SK-N-SH treated with all-trans-retinoic acid at 6 μM for 48 hours (cell line): ENCODE measurements around the gene KANK3.

Experiments used
- ATAC-seq: fragments of 200-7000 bp; cut with Tn5 transposase; 3 replicates; pipeline ENCODE4 v1.9.1; 2020; ENCODE audit warnings: mild to moderate bottlenecking, moderate library complexity
- CSDC2 ChIP-seq: fragments of 250-450 bp; sonication (Bioruptor Pico); IDR thresholded peaks from 2 replicates; pipeline ENCODE4 v1.5.0; 2020; ENCODE audit warnings: mild to moderate bottlenecking, moderate library complexity
- ESRRG ChIP-seq: fragments of 250-450 bp; sonication (Bioruptor Pico); IDR thresholded peaks from 2 replicates; pipeline ENCODE4 v1.6.1; 2021; ENCODE audit warnings: mild to moderate bottlenecking
- GLIS3 ChIP-seq: fragments of 250-450 bp; sonication (Bioruptor Pico); IDR thresholded peaks from 2 replicates; pipeline ENCODE4 v1.5.0; 2020; ENCODE audit warnings: mild to moderate bottlenecking, moderate library complexity
- RARB ChIP-seq: fragments of 250-450 bp; sonication (Bioruptor Pico); IDR thresholded peaks from 2 replicates; pipeline ENCODE4 v1.8.0; 2021; ENCODE audit warnings: mild to moderate bottlenecking, moderate library complexity
- SNAI2 ChIP-seq: fragments of 250-450 bp; sonication (Bioruptor Pico); IDR thresholded peaks from 2 replicates; pipeline ENCODE4 v1.5.0; 2020; ENCODE audit warnings: mild to moderate bottlenecking, moderate library complexity
- TCF4 ChIP-seq: fragments of 250-450 bp; sonication (Bioruptor Pico); IDR thresholded peaks from 2 replicates; pipeline ENCODE4 v1.8.0; 2021; ENCODE audit warnings: mild to moderate bottlenecking, moderate library complexity, borderline replicate concordance
- ZFP3 ChIP-seq: fragments of 250-450 bp; sonication (Bioruptor Pico); IDR thresholded peaks from 2 replicates; pipeline ENCODE4 v1.5.0; 2020; ENCODE audit warnings: mild to moderate bottlenecking, moderate library complexity
- ZNF565 ChIP-seq: fragments of 450-650 bp; formaldehyde crosslinking; conservative IDR thresholded peaks from 2 replicates; pipeline ENCODE4 v1.5.0; 2020; ENCODE audit warnings: low read depth, mild to moderate bottlenecking, moderate library complexity
- ZNF70 ChIP-seq: fragments of 450-650 bp; formaldehyde crosslinking; IDR thresholded peaks from 2 replicates; pipeline ENCODE4 v1.5.0; 2020; ENCODE audit warnings: mild to moderate bottlenecking, moderate library complexity
- ZNF8 ChIP-seq: fragments of 450-650 bp; formaldehyde crosslinking; IDR thresholded peaks from 2 replicates; pipeline ENCODE4 v1.5.0; 2020; ENCODE audit warnings: mild to moderate bottlenecking, moderate library complexity
- TF ChIP-seq, protein P1 (sequence below): fragments of 250-450 bp; sonication (Bioruptor Pico); IDR thresholded peaks from 2 replicates; pipeline ENCODE4 v1.5.0; 2020; ENCODE audit warnings: mild to moderate bottlenecking, moderate library complexity
- TF ChIP-seq, protein P2 (sequence below): fragments of 250-450 bp; sonication (Bioruptor Pico); IDR thresholded peaks from 2 replicates; pipeline ENCODE4 v1.8.0; 2020; ENCODE audit warnings: mild to moderate bottlenecking, moderate library complexity, borderline replicate concordance
- TF ChIP-seq, protein P3 (sequence below): fragments of 250-450 bp; sonication (Bioruptor Pico); IDR thresholded peaks from 2 replicates; pipeline ENCODE4 v1.8.0; 2021; ENCODE audit warnings: low read depth, mild to moderate bottlenecking, moderate library complexity, borderline replicate concordance
- TF ChIP-seq, protein P4 (sequence below): fragments of 250-450 bp; sonication (Bioruptor Pico); IDR thresholded peaks from 2 replicates; pipeline ENCODE4 v1.5.1; 2021; ENCODE audit warnings: mild to moderate bottlenecking, moderate library complexity
- TF ChIP-seq, protein P5 (sequence below): fragments of 250-450 bp; sonication (Bioruptor Pico); IDR thresholded peaks from 2 replicates; pipeline ENCODE4 v1.5.1; 2020; ENCODE audit warnings: low read depth, mild to moderate bottlenecking, moderate library complexity

KANK3 gene

DNA sequence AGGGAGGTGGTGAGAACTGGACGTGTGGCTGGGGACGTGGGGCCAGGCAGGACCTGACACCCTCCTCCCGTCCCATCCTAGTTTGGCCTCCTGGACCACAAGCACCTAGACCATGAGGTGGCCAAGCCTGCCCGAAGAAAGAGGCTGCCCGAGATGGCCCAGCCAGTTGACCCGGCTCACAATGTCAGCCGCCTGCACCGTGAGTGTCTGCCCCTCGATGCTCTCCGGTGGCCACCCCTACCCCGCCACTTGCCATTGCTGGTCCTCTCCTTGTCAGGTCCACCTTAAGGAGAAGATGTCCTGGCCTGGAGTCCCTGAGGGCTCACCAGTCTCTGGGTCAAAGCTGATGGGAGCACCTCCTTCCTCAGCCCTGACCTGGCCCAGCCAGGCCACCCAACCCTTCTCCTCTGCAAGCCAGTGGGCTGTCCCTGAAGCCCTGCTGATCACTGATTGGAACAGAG lies 23.1 kb upstream of the KANK3 start (continued):
- TF ChIP-seq, protein P1, sequence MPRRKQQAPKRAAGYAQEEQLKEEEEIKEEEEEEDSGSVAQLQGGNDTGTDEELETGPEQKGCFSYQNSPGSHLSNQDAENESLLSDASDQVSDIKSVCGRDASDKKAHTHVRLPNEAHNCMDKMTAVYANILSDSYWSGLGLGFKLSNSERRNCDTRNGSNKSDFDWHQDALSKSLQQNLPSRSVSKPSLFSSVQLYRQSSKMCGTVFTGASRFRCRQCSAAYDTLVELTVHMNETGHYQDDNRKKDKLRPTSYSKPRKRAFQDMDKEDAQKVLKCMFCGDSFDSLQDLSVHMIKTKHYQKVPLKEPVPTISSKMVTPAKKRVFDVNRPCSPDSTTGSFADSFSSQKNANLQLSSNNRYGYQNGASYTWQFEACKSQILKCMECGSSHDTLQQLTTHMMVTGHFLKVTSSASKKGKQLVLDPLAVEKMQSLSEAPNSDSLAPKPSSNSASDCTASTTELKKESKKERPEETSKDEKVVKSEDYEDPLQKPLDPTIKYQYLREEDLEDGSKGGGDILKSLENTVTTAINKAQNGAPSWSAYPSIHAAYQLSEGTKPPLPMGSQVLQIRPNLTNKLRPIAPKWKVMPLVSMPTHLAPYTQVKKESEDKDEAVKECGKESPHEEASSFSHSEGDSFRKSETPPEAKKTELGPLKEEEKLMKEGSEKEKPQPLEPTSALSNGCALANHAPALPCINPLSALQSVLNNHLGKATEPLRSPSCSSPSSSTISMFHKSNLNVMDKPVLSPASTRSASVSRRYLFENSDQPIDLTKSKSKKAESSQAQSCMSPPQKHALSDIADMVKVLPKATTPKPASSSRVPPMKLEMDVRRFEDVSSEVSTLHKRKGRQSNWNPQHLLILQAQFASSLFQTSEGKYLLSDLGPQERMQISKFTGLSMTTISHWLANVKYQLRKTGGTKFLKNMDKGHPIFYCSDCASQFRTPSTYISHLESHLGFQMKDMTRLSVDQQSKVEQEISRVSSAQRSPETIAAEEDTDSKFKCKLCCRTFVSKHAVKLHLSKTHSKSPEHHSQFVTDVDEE (CRISPR knock-in tag): no peak
- TF ChIP-seq CSDC2 (no peak), ZFP3 (CRISPR knock-in tag) (no peak), ZNF565 (CRISPR knock-in tag) (no peak)

DNA sequence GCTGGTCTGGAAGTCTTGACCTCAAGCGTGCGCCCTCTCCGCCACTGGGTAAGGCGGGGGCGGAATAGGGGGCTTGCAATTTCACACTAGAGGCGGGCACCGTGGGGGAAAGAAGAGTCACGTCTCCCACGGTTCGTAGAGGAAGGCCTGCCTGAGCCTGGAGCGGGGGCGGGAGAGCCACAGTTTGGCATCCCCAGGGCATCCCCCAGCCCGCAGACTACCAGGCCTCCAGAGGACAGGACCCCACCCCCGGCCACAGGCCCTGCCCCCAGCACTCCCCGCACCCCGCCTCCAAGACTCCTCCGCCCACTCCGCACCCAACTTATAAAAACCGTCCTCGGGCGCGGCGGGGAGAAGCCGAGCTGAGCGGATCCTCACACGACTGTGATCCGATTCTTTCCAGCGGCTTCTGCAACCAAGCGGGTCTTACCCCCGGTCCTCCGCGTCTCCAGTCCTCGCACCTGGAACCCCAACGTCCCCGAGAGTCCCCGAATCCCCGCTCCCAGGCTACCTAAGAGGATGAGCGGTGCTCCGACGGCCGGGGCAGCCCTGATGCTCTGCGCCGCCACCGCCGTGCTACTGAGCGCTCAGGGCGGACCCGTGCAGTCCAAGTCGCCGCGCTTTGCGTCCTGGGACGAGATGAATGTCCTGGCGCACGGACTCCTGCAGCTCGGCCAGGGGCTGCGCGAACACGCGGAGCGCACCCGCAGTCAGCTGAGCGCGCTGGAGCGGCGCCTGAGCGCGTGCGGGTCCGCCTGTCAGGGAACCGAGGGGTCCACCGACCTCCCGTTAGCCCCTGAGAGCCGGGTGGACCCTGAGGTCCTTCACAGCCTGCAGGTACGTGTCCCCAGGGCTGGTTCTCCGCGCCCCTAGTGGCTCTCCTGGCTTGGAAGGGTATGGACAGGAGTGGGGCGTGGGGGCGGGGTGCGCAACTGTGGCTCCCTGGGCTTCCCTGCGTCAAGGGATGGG lies 21.0 kb upstream of the KANK3 start, which contains the start of gene ANGPTL4:
TSS of gene ANGPTL4 (plus strand) at position 353 of the 969 bp plus-strand sequence. CDS start at position 520, 167 bp downstream.
- 0 out of 2 replicates have a peak, but pooled peaks have one; percentile 25 for TF ChIP-seq ZFP3 (CRISPR knock-in tag)
- TF ChIP-seq, protein P2, sequence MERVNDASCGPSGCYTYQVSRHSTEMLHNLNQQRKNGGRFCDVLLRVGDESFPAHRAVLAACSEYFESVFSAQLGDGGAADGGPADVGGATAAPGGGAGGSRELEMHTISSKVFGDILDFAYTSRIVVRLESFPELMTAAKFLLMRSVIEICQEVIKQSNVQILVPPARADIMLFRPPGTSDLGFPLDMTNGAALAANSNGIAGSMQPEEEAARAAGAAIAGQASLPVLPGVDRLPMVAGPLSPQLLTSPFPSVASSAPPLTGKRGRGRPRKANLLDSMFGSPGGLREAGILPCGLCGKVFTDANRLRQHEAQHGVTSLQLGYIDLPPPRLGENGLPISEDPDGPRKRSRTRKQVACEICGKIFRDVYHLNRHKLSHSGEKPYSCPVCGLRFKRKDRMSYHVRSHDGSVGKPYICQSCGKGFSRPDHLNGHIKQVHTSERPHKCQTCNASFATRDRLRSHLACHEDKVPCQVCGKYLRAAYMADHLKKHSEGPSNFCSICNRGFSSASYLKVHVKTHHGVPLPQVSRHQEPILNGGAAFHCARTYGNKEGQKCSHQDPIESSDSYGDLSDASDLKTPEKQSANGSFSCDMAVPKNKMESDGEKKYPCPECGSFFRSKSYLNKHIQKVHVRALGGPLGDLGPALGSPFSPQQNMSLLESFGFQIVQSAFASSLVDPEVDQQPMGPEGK: no peak
- peak; percentile 67 for ATAC-seq

DNA sequence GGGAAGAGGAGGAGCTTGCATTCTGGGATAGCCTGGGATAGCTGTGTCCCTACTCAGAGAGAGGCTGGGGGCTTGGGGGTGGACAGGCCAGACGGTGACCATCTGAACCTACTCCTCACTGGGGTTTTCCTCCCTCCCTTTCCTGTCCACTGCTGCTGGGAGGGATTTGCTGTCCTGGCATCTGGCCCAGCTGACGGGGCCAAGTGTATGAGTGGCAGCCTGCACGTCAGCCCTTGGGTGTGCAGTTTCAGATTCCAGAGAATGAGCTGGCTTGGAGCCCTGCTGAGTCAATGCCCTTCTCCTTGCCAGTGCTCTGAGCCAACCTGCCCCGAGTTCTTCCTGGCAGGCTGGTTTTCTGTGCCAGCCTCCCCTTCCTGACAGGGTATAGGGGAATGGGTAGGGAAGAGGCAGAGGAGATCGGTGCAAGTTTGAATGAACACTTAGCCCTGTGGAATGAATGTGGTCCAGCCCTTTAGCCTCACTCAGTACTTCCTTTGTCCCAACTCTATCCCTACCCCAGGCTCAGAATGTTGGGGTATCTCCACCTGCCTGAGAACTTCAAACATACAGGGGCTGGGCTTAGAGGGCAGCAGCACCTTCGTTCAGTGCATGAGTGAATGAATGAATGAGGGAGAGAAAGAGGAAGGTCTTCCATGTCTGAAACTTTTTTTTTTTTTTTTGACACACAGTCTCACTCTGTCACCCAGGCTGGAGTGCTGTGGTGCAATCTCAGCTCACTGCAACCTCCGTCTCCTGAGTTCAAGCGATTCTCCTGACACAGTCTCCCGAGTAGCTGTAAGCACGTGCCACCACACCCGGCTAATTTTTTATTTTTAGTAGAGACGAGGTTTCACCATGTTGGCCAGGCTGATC lies 19.1 kb upstream of the KANK3 start:
- ATAC-seq: peak; percentile 84
- TF ChIP-seq, protein P3, sequence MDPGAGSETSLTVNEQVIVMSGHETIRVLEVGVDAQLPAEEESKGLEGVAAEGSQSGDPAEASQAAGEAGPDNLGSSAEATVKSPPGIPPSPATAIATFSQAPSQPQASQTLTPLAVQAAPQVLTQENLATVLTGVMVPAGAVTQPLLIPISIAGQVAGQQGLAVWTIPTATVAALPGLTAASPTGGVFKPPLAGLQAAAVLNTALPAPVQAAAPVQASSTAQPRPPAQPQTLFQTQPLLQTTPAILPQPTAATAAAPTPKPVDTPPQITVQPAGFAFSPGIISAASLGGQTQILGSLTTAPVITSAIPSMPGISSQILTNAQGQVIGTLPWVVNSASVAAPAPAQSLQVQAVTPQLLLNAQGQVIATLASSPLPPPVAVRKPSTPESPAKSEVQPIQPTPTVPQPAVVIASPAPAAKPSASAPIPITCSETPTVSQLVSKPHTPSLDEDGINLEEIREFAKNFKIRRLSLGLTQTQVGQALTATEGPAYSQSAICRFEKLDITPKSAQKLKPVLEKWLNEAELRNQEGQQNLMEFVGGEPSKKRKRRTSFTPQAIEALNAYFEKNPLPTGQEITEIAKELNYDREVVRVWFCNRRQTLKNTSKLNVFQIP (CRISPR knock-in tag): no peak
- TF ChIP-seq, protein P2: no peak
- TF ChIP-seq ZFP3 (CRISPR knock-in tag): peak; percentile 73; the same call in 1 of the 2 replicates

DNA sequence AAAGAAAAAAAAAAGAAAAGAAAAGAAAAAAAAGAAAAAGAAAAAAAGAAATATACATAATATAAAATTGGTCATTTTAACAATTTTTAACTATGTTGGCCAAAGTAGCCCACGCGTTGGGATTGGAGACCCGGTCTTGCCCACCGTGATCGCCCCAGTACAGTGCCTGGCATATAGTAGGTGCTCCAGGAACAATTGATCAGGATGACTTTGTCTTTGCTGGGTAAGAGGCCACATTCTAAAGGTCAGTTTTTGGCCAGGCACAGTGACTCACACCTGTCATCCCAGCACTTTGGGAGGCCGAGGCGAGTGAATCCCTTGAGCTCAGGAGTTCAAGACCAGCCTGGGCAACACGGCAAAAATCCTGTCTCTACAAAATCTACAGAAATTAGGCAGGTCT lies 17.1 kb upstream of the KANK3 start:
- ATAC-seq: no peak
- no peak for TF ChIP-seq RARB (CRISPR knock-in tag)
- TF ChIP-seq, protein P4, sequence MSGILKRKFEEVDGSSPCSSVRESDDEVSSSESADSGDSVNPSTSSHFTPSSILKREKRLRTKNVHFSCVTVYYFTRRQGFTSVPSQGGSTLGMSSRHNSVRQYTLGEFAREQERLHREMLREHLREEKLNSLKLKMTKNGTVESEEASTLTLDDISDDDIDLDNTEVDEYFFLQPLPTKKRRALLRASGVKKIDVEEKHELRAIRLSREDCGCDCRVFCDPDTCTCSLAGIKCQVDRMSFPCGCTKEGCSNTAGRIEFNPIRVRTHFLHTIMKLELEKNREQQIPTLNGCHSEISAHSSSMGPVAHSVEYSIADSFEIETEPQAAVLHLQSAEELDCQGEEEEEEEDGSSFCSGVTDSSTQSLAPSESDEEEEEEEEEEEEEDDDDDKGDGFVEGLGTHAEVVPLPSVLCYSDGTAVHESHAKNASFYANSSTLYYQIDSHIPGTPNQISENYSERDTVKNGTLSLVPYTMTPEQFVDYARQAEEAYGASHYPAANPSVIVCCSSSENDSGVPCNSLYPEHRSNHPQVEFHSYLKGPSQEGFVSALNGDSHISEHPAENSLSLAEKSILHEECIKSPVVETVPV (CRISPR knock-in tag): no peak

DNA sequence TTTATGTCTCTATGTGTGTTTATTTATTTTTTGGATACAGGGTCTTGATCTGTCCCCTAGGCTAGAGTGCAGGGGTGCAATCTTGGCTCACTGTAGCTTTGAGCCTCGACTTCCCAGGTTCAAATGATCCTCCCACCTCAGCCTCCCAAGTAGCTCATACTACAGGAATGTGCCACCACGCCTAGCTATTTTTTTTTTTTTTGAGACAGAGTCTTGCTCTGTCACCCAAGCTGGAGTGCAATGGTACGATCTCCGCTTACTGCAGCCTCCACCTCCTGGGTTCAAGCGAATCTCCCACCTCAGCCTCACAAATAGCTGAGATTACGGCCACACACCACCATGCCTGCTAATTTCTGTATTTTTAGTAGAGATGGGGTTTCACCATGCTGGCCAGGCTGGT lies 15.9 kb upstream of the KANK3 start:
- no peak for ATAC-seq
- TF ChIP-seq CSDC2: no peak
- TF ChIP-seq TCF4 (CRISPR knock-in tag): no peak
- TF ChIP-seq, protein P2: no peak
- TF ChIP-seq ZNF8 (CRISPR knock-in tag): no peak
- TF ChIP-seq ZNF70 (CRISPR knock-in tag): no peak
- no peak for TF ChIP-seq ZNF565 (CRISPR knock-in tag)
- TF ChIP-seq, protein P4 (CRISPR knock-in tag): no peak
- no peak for TF ChIP-seq SNAI2 (CRISPR knock-in tag)
- TF ChIP-seq GLIS3 (CRISPR knock-in tag): no peak
- TF ChIP-seq, protein P5, sequence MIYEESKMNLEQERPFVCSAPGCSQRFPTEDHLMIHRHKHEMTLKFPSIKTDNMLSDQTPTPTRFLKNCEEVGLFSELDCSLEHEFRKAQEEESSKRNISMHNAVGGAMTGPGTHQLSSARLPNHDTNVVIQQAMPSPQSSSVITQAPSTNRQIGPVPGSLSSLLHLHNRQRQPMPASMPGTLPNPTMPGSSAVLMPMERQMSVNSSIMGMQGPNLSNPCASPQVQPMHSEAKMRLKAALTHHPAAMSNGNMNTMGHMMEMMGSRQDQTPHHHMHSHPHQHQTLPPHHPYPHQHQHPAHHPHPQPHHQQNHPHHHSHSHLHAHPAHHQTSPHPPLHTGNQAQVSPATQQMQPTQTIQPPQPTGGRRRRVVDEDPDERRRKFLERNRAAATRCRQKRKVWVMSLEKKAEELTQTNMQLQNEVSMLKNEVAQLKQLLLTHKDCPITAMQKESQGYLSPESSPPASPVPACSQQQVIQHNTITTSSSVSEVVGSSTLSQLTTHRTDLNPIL (CRISPR knock-in tag): no peak
- no peak for TF ChIP-seq ESRRG
